Stimulated activated CD8-positive, alpha-beta memory T cell treated with anti-CD3 and anti-CD28 coated beads, Interleukin-15, amount 100 ng/mL, for 1 hour (primary cell): ENCODE data around the gene PRSS21.

Source experiments
- DNase-seq: peaks from one replicate; pipeline ENCODE4 v3.0.0-alpha.2; 2020; ENCODE audit warnings: low read depth

The PRSS21 gene, protein sequence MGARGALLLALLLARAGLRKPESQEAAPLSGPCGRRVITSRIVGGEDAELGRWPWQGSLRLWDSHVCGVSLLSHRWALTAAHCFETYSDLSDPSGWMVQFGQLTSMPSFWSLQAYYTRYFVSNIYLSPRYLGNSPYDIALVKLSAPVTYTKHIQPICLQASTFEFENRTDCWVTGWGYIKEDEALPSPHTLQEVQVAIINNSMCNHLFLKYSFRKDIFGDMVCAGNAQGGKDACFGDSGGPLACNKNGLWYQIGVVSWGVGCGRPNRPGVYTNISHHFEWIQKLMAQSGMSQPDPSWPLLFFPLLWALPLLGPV

DNA sequence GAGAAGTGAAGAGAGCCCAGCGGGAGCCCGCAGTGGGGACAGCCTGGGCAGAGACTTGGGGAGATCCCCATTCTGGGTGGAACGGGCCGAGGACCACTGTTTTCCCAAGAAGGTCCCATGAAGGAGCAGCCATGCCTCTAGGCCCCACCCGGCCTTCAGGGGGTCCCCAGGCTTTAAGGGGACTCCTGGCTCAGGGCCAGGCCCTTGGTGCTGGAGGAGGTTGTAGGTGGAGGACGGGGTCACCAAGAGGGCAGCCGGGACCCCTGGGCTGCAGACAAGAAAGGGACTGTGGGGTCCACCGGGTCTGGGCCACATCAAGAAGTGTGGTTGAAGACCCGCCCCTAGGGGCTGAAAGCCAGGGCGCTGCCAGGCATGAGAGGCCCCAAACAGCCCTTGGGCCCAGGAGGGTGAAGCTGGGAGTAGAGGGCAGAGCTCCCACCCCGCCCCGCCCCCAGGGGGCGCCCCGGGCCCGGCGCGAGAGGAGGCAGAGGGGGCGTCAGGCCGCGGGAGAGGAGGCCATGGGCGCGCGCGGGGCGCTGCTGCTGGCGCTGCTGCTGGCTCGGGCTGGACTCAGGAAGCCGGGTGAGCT, at the start of gene PRSS21:
TSS of gene PRSS21 (plus strand) at position 487 of the 589 bp plus-strand sequence. CDS start at position 519, 32 bp downstream.
- no peak for DNase-seq

DNA sequence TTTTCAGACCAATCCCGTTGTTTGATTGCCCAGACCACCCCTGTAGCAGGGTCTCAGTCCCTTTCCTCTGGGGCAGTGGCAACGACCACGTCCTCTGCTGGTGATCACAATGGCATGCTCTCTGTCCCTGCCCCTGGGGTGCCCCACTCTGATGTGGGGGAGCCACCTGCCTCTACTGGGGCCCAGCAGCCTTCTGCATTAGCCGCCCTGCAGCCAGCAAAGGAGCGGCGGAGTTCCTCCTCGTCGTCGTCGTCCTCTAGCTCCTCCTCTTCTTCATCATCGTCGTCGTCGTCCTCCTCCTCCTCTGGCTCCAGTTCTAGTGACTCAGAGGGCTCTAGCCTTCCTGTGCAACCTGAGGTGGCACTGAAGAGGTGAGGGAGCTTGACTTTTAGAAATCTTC, 49.1 kb upstream of the PRSS21 start:
- no peak for DNase-seq

DNA sequence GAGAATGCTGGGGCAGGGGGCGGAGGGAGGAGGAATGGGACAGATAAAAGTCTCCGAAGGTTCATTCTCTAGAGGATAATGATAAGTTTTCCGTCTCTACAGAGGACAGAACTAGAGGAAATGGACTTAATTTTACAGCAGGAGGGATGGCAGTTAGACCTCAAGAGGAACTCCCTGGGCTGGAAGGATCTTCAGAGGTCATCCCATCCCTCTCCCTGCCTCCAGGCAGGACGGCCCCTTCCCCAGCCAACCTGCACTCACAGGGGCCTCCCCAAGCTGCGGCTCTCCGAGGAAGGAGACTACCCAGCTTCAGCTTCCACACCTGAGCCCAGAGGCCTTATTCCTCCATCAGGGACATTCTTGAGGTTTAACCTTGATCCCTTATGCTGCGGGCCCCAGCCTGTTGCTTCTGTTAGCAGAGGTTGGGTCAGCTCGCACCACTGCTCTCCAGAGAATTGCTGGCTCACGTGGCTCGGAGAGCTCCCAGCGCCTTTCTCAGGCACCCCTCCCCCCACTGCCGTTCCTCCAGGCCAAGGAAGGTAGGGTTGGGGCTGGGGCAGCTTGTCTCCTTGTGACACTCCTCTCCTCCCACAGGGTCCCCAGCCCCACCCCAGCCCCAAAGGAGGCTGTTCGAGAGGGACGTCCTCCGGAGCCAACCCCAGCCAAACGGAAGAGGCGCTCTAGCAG, 48.5 kb upstream of the PRSS21 start:
- no peak for DNase-seq

DNA sequence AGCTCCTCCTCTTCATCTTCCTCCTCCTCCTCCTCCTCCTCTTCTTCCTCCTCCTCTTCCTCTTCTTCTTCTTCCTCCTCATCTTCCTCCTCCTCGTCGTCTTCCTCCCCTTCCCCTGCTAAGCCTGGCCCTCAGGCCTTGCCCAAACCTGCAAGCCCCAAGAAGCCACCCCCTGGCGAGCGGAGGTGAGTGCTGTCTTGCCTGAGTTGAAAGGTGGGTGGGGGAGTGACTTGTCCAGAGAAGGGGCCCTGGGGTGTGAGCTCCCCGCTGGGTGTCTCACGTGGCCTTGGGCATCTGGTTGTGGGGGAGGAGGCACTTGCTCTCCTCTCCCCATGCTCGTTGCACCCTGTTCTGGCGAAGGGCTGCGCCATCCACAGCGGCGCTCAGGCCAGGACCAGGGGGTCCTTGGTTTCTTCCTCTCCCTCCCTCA, 47.9 kb upstream of the PRSS21 start:
- no peak for DNase-seq

DNA sequence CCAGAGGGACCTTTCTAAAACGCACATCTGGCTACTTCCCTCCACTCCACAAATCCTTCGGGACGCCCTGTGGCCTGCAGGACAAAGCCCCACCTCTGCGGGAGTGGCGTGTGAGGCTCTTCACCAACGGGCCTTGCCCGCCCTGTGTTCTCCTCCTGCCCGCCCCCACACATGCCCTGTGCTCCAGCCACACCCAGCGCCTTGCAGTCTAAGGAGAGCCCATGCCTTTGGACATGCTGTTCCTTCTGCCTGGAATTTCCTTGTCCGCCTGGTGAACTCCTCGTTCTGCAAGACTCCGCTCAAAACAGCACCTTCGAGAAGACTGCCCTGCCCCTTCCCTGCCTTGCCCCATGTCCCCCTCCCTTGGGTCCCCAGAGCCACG, 47.4 kb upstream of the PRSS21 start:
- DNase-seq: no peak

DNA sequence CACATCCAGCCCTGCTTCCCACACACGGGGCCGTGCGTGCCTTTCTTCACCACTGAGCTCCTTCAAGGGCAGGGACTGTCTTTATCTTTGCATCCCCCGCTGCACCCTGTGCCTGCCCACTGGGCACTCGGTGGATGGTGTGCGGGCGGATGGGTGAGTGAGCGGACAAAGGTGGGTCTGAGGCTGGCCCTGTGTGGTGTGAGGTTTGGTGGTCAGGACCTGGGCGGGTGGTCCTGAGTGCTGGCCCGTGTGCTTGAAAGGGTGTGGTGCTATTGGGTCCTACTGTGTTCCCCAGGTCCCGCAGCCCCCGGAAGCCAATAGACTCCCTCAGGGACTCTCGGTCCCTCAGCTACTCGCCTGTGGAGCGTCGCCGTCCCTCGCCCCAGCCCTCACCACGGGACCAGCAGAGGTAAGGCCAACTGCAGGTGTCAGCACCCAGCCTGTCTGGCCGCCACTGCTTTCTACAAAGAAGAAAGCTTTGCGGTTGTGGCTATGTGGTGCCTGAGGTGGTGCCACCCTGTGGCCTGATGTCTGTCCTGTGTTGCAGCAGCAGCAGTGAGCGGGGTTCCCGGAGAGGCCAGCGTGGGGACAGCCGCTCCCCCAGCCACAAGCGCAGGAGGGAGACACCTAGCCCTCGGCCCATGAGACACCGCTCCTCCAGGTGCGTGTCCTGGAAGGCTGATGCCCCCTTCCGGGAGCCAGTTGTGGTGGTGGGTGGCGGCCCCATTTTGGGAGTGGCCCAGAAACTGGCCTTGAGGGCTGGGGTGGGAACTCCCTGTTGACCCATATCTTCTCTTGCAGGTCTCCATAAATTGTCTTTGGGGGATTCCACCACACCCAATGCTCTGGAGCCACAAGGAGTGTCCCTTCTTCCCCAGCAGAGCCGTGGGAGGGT, 46.7 kb upstream of the PRSS21 start:
- DNase-seq: no peak

DNA sequence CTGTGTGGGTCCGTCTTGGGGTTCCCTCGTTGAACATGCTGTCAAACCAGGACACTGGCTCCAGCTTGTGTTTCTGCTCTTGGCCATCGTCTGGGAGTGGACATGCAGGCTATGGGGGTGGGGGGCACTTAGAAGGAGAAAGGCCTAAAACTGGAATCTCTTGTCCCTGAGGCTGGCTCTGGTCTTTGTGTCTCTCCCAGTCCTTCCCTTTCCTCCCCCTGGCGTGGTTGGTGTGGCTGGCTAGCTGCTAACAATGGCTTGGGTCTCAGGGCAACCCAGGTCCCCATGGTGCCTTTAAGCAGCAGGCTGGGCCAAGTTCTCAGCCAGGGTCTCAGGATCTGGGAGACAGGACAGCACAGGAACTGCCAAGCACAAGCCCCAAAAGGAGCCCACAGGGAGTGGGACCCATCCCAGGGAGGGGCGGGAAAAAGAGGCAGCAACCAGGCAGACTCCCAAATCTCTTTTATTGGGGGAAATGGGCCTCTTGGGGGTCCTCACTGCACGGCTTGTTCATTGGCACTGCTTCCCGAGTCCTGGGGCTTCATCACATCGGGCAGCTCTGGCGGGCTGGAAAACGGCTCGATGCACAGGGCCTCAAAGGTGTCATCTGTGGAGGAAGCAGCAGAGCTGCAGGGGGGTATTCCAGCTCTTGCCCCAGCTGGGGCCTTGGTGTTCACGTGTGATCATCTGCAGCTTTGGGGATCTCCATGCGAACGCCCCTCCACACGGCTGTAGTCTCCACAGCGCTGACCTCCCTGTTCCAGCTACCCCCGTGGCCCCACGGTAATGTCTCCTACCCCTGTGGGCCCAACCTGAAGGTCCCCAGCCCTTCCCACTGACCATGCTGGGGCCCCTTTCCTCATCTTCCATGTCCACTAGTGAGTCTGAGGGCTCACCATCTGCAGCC, 45.3 kb upstream of the PRSS21 start:
- no peak for DNase-seq

DNA sequence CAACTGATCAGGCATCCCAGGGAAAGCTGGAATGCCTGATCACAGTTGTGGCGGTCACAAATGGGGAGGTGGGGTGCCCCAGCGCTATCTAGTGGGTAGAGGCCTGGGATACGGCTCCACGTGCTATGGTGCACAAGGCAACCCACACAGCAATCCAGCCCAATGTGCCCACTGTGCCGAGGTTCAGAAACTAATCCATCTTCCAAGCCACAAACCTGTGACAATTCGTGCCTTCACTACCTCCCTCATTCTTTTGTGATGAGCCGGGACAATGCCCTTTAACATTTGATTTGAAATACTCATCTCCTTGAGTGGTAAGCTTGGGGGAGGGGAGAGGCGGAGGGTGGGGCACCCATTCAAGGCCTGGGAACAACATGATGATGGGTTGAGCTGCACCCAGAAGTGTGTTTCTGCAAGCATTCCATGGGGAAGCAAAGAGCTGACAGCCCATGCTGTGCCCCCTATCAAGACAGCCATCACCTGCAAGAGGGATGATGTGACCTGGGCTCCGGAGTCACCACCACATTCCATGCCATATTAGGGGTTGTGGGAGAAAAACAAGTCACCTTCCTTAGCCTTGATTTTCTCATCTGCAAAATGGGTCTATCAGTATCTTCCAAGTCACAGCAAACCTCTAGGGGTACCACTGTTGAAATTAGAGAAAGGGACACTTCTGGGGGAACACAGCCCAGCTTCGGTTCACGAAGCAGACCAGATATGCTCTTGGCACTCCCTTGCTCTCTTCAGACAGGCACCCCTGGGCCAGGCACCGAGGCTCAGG, 43.7 kb upstream of the PRSS21 start:
- DNase-seq: no peak

DNA sequence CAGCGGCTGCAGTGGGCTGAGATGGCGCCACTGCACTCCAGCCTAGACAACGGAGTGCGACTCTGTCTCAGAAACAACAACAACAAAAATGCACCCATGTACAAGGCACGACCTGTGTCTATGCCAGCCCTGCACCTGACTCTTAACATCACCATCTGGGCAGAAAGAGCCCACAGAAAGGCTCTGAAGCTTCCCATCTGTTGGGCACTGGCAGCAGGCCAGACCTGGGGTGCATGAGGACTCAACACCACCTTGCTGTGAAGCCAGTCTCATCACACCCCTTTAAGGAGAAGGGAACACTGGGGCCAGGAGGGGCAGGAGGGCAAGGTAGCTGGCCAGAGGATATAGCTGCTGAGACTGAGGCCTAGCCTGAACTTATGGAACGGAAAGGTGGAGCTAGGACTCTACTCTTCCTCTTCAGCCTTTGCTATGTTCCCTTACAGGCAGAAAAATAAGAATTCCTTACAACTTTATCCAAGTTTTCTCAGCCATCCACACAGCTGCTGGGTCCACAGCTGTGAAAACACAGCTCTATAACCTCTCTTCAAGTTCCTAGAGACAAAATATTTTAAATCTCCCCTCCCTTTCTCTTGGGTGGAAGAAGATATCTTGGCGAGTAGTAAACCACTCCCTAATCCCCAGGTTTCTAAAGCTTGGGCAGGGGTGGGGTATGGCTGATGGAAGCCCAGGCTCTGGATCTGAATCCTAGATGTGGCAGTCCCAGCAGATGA, 42.7 kb upstream of the PRSS21 start:
- no peak for DNase-seq

DNA sequence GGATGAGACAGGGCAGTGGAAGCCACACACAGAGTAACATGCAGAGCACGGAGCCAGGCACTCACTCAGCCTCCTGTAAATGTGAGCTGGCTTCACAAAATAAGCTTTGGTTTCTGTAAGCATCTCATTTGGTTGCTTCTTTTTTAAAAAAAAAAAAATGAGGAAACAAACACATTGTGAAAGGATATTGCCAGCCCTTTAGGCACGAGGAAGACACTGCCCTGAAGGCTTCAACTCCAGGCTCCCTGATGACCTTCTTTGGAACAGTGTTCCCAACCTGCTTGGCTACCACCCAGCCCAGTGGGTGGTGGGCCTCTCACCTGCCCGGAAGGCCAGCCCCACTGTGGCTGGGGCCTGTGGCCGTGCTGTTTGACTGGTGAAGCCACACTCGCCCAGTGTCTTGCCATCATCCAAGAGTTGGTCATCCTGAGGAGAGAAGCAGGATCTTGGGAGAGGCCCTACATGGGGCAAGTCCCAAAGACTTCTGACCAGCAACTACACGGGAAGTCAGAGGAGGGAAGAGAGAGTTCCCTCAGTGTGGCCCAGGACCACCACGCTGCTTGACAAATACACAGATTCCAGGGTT, 41.8 kb upstream of the PRSS21 start:
- DNase-seq: no peak

DNA sequence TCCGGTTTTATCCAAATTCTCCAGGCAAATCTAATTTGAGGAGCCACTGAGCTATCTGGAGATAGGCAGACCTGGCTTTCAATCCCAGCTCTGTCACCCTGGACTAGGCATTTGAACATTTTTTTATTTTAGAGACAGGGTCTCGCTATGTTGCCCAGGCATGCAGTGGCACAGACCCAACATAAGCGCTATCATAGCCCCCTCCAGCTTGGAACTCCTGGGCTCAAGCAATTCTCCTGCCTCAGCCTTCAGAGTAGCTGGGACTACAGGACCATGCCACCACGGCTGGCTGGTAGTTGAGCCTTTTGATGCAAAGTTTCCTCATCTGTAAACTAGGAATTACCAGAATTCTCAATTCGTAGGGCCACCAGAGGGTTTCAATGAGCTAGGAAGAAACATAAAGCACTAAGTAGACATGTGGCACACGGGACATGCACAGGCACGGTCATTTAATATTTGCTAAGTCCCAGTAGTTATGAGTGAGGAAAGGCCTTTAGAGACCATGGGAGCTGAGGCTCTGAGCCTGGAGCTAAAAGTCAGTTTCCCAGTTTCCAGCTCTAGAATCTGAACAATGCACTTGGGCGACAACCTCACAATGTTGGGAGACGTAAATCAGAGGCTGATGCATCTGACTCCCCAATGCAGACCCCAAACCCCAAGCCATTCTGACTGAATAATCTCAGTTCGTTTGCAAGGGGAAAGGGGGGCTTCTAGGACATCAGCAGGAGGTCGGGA, 41.1 kb upstream of the PRSS21 start:
- no peak for DNase-seq

DNA sequence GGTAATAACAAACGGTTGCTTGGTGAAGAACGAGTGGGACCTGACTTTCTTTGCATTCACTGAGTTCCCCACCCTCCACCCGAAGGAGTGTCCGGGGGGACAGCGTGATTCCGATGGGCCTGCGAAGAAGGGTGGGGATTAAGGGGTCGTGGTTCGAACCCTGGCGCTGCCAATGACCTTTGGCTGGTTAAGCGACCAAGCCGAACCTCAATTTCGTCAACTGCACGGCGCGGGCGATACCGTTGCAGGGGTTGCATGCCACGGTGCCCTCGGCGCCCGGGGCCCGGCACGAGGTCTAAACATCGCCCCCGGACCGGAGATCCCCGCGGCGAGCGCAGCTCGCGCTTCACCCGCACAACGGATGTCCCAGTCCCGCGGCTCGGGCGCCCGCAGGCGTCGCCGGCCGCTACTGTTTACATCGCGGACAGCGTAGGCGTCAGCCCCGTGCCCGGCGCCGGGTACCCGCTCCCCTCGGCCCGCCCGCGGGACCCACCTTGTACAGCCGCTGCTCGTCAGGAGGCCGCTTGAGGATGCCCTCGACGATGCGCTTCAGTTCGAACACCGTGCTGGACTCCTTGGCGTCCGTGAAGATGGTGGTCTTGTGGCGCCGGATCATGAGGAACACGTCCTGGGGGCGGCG, 40.4 kb upstream of the PRSS21 start:
- DNase-seq: no peak

DNA sequence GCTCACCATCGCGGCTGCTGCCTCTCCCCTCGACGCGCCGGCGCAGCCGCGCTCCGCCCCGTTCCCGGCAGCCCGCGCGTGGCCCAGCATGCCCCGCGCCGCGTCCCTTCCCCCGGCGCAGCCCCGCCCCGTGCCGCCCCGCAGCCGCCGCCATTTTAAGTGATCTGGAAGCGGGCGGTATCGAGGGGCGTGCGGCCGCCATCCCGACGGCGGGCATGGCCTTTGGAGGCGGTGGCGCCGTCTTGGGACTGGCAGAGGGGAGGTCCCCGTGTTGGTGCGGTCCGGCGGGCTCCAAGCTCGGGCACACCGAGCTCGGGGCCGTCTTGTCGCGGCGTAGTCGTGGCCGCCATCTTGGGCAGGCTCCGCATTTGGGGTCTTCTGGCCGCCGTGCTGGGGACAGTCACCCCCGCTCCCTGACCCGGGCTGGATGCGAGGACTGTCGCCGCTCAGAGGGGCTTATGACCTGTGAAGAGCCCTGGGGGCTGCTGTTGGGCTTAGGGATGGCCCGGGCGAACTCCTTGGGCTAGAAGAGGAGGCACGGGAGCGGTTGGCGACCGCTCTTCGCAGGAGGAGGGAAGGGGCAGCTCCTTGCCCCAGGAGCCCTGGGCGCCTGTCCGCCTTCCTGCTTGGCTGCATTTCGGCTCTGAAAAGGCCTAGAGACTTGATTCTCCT, 39.7 kb upstream of the PRSS21 start, which contains the start of gene ELOB:
TSS of gene ELOB (minus strand) at position 50 of the 672 bp plus-strand sequence. CDS start at position 9, 41 bp downstream.
- DNase-seq: peak; percentile 72

DNA sequence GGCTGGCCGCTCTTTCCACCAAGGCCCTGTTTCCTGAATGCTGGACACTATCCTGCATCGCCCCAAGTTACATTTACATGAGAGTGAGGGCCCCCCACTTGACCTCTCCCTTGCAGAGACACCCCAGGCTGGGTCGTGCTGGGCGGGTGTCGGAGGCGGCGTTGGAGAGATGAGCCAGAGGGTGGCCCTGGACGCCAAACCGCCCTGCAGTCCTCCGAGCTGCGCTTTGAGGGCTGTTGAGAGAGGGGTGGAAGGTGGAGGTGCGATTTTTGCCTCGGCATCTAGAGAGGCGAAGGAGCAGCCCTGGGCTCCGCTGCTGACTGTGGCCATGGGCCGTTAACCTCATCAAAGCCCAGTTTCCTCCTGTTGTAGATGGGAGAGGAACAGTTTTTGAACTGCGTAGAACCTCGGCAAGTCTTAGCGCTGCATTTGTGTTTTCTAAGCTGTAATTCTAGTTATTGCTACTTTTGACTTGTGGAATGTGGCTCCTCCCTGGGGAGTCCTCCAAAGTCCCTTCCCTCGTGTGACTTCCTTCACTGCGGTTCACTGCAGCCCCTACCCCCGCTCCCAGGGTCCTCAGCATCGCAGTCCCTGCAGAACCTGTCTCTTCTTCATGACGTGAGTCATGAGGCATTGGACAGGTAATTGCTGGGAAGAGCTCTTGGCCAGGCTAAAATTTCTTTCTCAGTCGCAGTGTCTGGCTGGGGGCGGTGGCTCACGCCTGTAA, 39.0 kb upstream of the PRSS21 start:
- no peak for DNase-seq

DNA sequence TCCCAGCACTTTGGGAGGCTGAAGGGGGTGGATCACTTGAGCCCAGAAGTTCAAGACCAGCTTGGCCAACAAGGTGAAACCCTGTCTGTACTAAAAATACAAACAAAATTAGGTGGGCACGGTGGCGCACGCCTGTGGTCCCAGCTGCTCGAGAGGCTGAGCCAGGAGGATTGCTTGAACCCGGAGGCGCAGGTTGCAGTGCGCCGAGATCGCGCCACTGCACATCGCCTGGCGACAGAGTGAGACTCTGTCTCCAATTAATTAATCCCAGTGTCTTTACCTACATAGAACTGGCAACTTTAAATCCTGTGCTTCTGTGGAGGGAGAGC, 38.4 kb upstream of the PRSS21 start:
- no peak for DNase-seq

DNA sequence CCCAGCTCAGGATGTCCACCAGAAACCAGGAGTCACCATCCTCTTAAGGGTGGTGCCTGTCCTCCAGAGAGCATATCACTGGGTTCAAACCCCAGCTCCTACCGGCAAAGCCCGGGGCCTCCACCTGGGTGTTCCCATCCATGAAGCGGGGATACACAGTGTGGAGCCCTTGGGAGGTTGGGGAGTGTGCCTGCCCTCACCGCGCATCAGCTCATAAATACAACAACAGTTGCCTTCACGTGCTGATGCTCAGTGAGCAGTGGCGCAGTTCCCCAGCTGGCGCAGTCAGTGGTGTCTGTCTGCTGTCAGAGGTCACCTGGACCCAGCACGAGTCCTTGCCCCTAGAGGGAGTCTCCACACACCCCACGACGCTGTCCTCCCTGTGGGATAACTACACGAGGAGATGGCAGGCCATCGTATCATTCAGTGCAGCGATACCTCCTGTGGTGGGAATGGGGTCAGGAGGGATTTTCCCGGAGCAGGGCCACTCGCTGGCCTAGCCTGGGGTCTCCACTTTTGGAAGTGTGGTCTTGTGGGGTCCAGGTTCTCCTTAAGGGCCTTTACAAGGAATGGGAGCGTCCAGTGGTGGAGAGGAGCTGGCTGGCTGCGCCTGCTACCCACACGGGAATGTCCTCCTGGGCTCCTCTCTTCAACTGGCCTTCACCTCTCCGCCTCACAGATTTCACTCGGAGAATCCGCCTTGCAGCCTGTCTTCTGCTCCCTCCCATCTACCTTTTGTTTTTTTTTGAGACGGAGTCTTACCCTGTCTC, 37.7 kb upstream of the PRSS21 start:
- DNase-seq: no peak
